SK-N-SH (cell line): ENCODE results near the gene MYLK. TPM values are rescaled to one million over a fixed set of nuclear protein-coding genes. Genes with fewer than 3 reads are reported as not detected.

ENCODE experiments used
- CTCF ChIA-PET: fragments of 300-600, 350-600 bp; formaldehyde crosslinking; extraction: SDS; loops from one replicate; lab custom pipeline; 2021; lab: Yijun Ruan, JAX
- POLR2A ChIA-PET: fragments of 350-600 bp; sonication (Branson Sonifier 250); formaldehyde crosslinking; extraction: SDS; loops from one replicate; lab custom pipeline; 2020; ENCODE audit warnings: antibody characterized with exemption, inconsistent platforms; lab: Yijun Ruan, JAX
- DNase-seq: peaks from one replicate; pipeline ENCODE4 v3.0.0; 2012
- H2AFZ ChIP-seq: fragments of 200-600 bp; sonication (generic); 2 replicates; pipeline ENCODE4 v1.8.1; 2016; ENCODE audit warnings: antibody characterized with exemption, mild to moderate bottlenecking, low read depth
- H3F3A ChIP-seq: fragments of 200-600 bp; sonication (generic); replicated peaks from 2 replicates; pipeline ENCODE3; 2016; ENCODE audit warnings: antibody characterized with exemption, mild to moderate bottlenecking; ENCODE audit not compliant: insufficient read depth
- H3K27ac ChIP-seq, 2 experiments: fragments of 200-500 bp in 1 of 2; fragments of 200-600 bp in 1 of 2; sonication (Bioruptor generic) in 1 of 2; sonication (generic), shearing (Covaris generic) in 1 of 2; 2 replicates each; pipeline versions ENCODE4 v1.5.1 to v1.6.1; 2014 to 2016; ENCODE audit warnings: low read depth in 2 of 2, inconsistent platforms in 1 of 2, low read length in 1 of 2, mild to moderate bottlenecking in 1 of 2, mixed read lengths in 1 of 2
- H3K27me3 ChIP-seq: fragments of 200-600 bp; sonication (generic), shearing (Covaris generic); 2 replicates; pipeline ENCODE4 v1.6.1; 2016; ENCODE audit warnings: mixed run types; ENCODE audit not compliant: insufficient read depth
- H3K36me3 ChIP-seq, 2 experiments: fragments of 200-500 bp in 1 of 2; fragments of 200-600 bp in 1 of 2; sonication (Bioruptor generic) in 1 of 2; sonication (generic) in 1 of 2; replicated peaks in 1 of 2; 2 replicates each; pipeline versions ENCODE3 to v1.5.1; 2014 to 2016; ENCODE audit warnings: low read length in 1 of 2, mild to moderate bottlenecking in 1 of 2; ENCODE audit not compliant: insufficient read depth in 2 of 2, control insufficient read depth in 1 of 2
- H3K4me1 ChIP-seq, 2 experiments: fragments of 200-500 bp in 1 of 2; fragments of 200-600 bp in 1 of 2; sonication (Bioruptor generic) in 1 of 2; sonication (generic), shearing (Covaris generic) in 1 of 2; 2 replicates each; pipeline versions ENCODE4 v1.5.1 to v1.6.1; 2014 to 2016; ENCODE audit warnings: low read depth in 1 of 2, low read length in 1 of 2, mixed run types in 1 of 2; ENCODE audit not compliant: insufficient read depth in 2 of 2, control insufficient read depth in 1 of 2
- H3K4me2 ChIP-seq: fragments of 200-600 bp; sonication (generic), shearing (Covaris generic); 2 replicates; pipeline ENCODE4 v1.6.1; 2017; ENCODE audit warnings: mixed run types
- H3K4me3 ChIP-seq, 2 experiments: fragments of 200-500 bp in 1 of 2; fragments of 200-600 bp in 1 of 2; sonication (Bioruptor generic) in 1 of 2; sonication (generic), shearing (Covaris generic) in 1 of 2; 2 replicates each; pipeline versions ENCODE4 v1.5.1 to v1.8.1; 2014 to 2016; ENCODE audit warnings: low read depth in 2 of 2, inconsistent platforms in 1 of 2, low read length in 1 of 2, mild to moderate bottlenecking in 1 of 2, mixed read lengths in 1 of 2, moderate library complexity in 1 of 2
- H3K79me2 ChIP-seq: fragments of 200-600 bp; sonication (generic); 2 replicates; pipeline ENCODE4 v1.8.1; 2017; ENCODE audit warnings: mild to moderate bottlenecking; ENCODE audit not compliant: insufficient read depth
- H3K9ac ChIP-seq: fragments of 200-600 bp; sonication (generic); 2 replicates; pipeline ENCODE4 v1.6.1; 2017; ENCODE audit warnings: mixed run types
- H3K9me2 ChIP-seq: fragments of 200-600 bp; sonication (generic); 2 replicates; pipeline ENCODE4 v1.6.1; 2017; ENCODE audit warnings: mixed run types
- H3K9me3 ChIP-seq: fragments of 200-600 bp; sonication (generic); 2 replicates; pipeline ENCODE4 v1.6.1; 2017; ENCODE audit warnings: mixed run types, mild to moderate bottlenecking, moderate library complexity
- H4K20me1 ChIP-seq: fragments of 200-600 bp; sonication (generic); 2 replicates; pipeline ENCODE4 v1.6.1; 2017; ENCODE audit warnings: mild to moderate bottlenecking, mixed run types; ENCODE audit not compliant: insufficient read depth
- CHD2 ChIP-seq: fragments of 150-350 bp; IDR thresholded peaks from 2 replicates; pipeline ENCODE4 v1.6.1; 2018; ENCODE audit warnings: low read length; ENCODE audit not compliant: partially characterized antibody
- CTCF ChIP-seq: fragments of 200-600 bp; sonication (generic); IDR thresholded peaks from 2 replicates; pipeline ENCODE4 v1.6.1; 2017; ENCODE audit warnings: antibody characterized with exemption, mild to moderate bottlenecking, moderate library complexity
- EP300 ChIP-seq, 2 experiments: IDR thresholded peaks; 2 replicates each; pipeline versions ENCODE4 v1.4.0 to v1.6.1; 2012; ENCODE audit warnings: borderline replicate concordance in 1 of 2, low read depth in 1 of 2, low read length in 1 of 2
- FOSL2 ChIP-seq: IDR thresholded peaks from 2 replicates; pipeline ENCODE4 v1.4.0; 2012; ENCODE audit warnings: low read depth, mild to moderate bottlenecking, moderate library complexity, borderline replicate concordance
- FOXJ3 ChIP-seq: sonication (generic); formaldehyde crosslinking; IDR thresholded peaks from 2 replicates; pipeline ENCODE4 v1.5.1; 2020; ENCODE audit warnings: mild to moderate bottlenecking, missing genetic modification reagents
- FOXM1 ChIP-seq: IDR thresholded peaks from 2 replicates; pipeline ENCODE4 v1.4.0; 2012; ENCODE audit warnings: low read depth, mild to moderate bottlenecking
- GABPA ChIP-seq: IDR thresholded peaks from 2 replicates; pipeline ENCODE4 v1.4.0; 2012; ENCODE audit warnings: low read depth, mild to moderate bottlenecking
- GATA2 ChIP-seq: sonication (generic); formaldehyde crosslinking; IDR thresholded peaks from 2 replicates; pipeline ENCODE4 v1.5.0; 2020; ENCODE audit warnings: mild to moderate bottlenecking, missing genetic modification reagents
- IRF3 ChIP-seq: fragments of 150-350 bp; IDR thresholded peaks from 2 replicates; pipeline ENCODE4 v1.6.1; 2016; ENCODE audit warnings: mild to moderate bottlenecking, low read depth, low read length
- MAX ChIP-seq: IDR thresholded peaks from 2 replicates; pipeline ENCODE4 v1.4.0; 2012; ENCODE audit warnings: low read depth
- MEF2A ChIP-seq: IDR thresholded peaks from 2 replicates; pipeline ENCODE4 v1.4.0; 2012; ENCODE audit warnings: low read depth, borderline replicate concordance
- NFIC ChIP-seq: IDR thresholded peaks from 2 replicates; pipeline ENCODE4 v1.4.0; 2012; ENCODE audit warnings: borderline replicate concordance
- PBX3 ChIP-seq: IDR thresholded peaks from 2 replicates; pipeline ENCODE4; 2012
- RCOR1 ChIP-seq: fragments of 150-350 bp; IDR thresholded peaks from 2 replicates; pipeline ENCODE4 v1.6.1; 2017; ENCODE audit warnings: antibody characterized with exemption, low read length
- SIN3A ChIP-seq: IDR thresholded peaks from 2 replicates; pipeline ENCODE4 v1.6.1; 2012; ENCODE audit warnings: low read depth, mild to moderate bottlenecking, low read length, moderate library complexity, borderline replicate concordance
- TCF12 ChIP-seq: IDR thresholded peaks from 2 replicates; pipeline ENCODE4 v1.4.0; 2012
- TEAD4 ChIP-seq: IDR thresholded peaks from 2 replicates; pipeline ENCODE4 v1.4.0; 2012; ENCODE audit warnings: mild to moderate bottlenecking, borderline replicate concordance; ENCODE audit not compliant: insufficient read depth
- USF1 ChIP-seq: IDR thresholded peaks from 2 replicates; pipeline ENCODE4 v1.4.0; 2012; ENCODE audit warnings: low read depth, borderline replicate concordance
- ZBTB33 ChIP-seq: IDR thresholded peaks from 2 replicates; pipeline ENCODE4 v1.4.0; 2012; ENCODE audit warnings: low read depth, borderline replicate concordance
- WGBS: methylation state at CpG from one replicate; pipeline ENCODE4 v1.1.6; 2017; ENCODE audit warnings: low lambda C conversion rate; 5-methylcytosine and 5-hydroxymethylcytosine counted together
- polyA plus RNA-seq, 3 experiments: library from polyadenylated mRNA; depleted of rRNA; stranded (reverse); fragments of >200 nt; gene quantifications; 2 replicates each; pipeline ENCODE4 v1.2.3, GENCODE V29; 2012

The MYLK gene
- polyA plus RNA-seq, 1 of the 3 experiments (the other 2 are of a cell fraction), result 272 TPM

GRCh38 chr3:123821920-123822319 is 62.2 kb downstream of the MYLK start:
- DNase-seq, result no peak
- H3F3A ChIP-seq, result peaks cover 37% of the 10 kb centered on the region
- H4K20me1 ChIP-seq, result no peaks in the 10 kb centered on the region
- peaks cover 43 to 86% of the 10 kb centered on the region in 2 experiments for H3K36me3 ChIP-seq
- no peaks in the 10 kb centered on the region for H3K9me2 ChIP-seq
- no peak overlapping the region for H3K4me3 ChIP-seq
- WGBS, result 97% methylated on average over 1 of the region's 1 CpG
- CTCF ChIA-PET, result no interaction called here
- TF ChIP-seq TEAD4, result no peak
- peak; percentile 65; the same call in 1 of the 2 replicates for TF ChIP-seq NFIC
- no peak overlapping the region for H3K9ac ChIP-seq
- H3K79me2 ChIP-seq, result peaks cover 66% of the 10 kb centered on the region
- peaks cover 3% of the 10 kb centered on the region for H3K9me3 ChIP-seq
- H3K27ac ChIP-seq, result peak overlapping the region in 1 of 2 experiments; percentile 46; a peak in 2 of 4 replicates
- no peak overlapping the region for H2AFZ ChIP-seq
- H3K4me2 ChIP-seq, result no peak overlapping the region
- peaks cover 7 to 36% of the 10 kb centered on the region in 2 experiments; a peak in 3 of 4 replicates for H3K4me1 ChIP-seq
- POLR2A ChIA-PET, result no interaction called here
- H3K27me3 ChIP-seq, result no peaks in the 10 kb centered on the region

- Histone ChIP-seq H3K36me3 (peaks cover 36 to 75% of the 10 kb centered on the region in 2 experiments), H3K4me3 (no peak overlapping the region), H3K4me1 (peaks cover 13 to 52% of the 10 kb centered on the region in 2 experiments; a peak in 3 of 4 replicates), H3F3A (peaks cover 57% of the 10 kb centered on the region), H4K20me1 (no peaks in the 10 kb centered on the region), H3K9ac (no peak overlapping the region), H3K9me2 (no peaks in the 10 kb centered on the region), H3K27me3 (no peaks in the 10 kb centered on the region), H3K27ac (peak overlapping the region; percentile 36 to 91), H3K9me3 (no peaks in the 10 kb centered on the region), H2AFZ (no peak overlapping the region), H3K79me2 (peaks cover 59% of the 10 kb centered on the region), H3K4me2 (no peak overlapping the region)
- TF ChIP-seq NFIC (no peak), FOXM1 (no peak), MEF2A (no peak), IRF3 (no peak), CHD2 (no peak), PBX3 (no peak), MAX (no peak), EP300 (IDR thresholded peaks at IDR 0.05; ENCODE audit: borderline replicate concordance in 1 of 2, low read depth in 1 of 2, low read length in 1 of 2) (no peak), USF1 (no peak), ZBTB33 (no peak), TCF12 (no peak), GATA2 (CRISPR knock-in tag) (no peak), FOXJ3 (CRISPR knock-in tag) (no peak), FOSL2 (no peak), TEAD4 (no peak), CTCF (no peak), RCOR1 (no peak), GABPA (no peak), SIN3A (no peak)
- no peak for DNase-seq
- ChIA-PET POLR2A (no interaction called here), CTCF (interaction anchor here (0.6 to 1.1 kb wide), 2 partner anchors 96 to 491 kb away, joined by 3 read pairs; no protein-coding TSS in a partner anchor)
- WGBS, result 100% methylated on average over 1 of the region's 1 CpG
Observed at GRCh38 chr3:123819949-123820348, 64.2 kb downstream of the MYLK start.
